ENCODE data around the gene PSEN2.

Gene PSEN2

DNA sequence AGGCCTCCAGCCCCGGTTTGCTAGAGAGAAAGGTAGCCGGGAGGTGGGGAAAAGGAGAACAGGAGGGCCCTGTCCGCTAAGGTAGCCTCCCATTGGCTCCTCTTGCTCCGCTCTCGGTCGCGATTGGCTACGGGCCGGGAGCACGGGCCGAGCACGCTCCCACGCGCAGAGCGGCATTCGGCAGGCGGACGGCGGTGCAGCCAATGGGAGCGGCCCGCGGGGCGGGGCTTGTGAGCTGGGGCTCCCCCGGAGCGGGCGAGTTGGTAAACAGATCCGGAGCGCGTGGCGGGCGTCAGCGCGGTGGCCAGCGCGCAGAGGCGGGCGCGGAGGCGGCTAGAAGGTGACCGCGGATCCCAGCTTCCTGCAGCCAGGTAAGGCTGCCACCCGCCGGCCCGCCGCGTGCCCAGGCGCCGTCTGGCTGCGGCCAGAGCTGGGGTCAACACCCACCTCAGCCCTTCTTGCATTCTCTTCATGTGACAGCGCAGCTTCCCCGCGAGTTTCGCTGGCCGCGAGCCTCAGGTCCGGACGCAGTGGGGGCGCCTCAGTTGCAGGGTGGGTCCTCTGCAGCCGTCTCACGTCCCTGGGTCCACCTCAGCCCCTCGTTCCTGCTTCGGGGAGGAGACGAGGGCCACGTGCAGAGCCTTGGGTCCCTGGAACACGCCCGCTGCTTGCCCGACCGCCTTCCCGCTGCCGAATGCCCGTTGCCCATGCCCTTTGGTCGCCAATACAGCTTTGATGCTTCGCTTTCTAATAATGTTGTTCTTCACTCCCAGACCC is 69.8 kb downstream of the PSEN2 start, which contains the start of gene COQ8A:
COQ8A (plus strand) TSS at position 266 of the 777 bp plus-strand sequence. CDS start 21,092 bp downstream, outside the sequence.
- Histone ChIP-seq H3K36me3 (ENCODE audit: control insufficient read depth in 4 of 4, insufficient read depth in 4 of 4, low read length in 3 of 4) (peaks cover 0 to 5% (median under 1%) of the 10 kb centered on the region in 4 experiments), H3K9me3 (ENCODE audit: control extremely low read depth in 1 of 5, control insufficient read depth in 4 of 5, insufficient read depth in 2 of 5, low read depth in 1 of 5, low read length in 4 of 5) (peaks cover 0 to 5% (median 3%) of the 10 kb centered on the region in 5 experiments), H3K27me3 (replicated peaks in 2 of 5; ENCODE audit: control insufficient read depth in 4 of 5, insufficient read depth in 5 of 5, low read length in 4 of 5) (no peaks in the 10 kb centered on the region), H3K4me1 (ENCODE audit: control extremely low read depth in 1 of 4, control insufficient read depth in 4 of 4, insufficient read depth in 4 of 4, low read length in 3 of 4) (peaks cover 14 to 79% (median 50%) of the 10 kb centered on the region in 4 experiments), H3K27ac (ENCODE audit: insufficient read depth in 1 of 2, low read depth in 1 of 2, low read length in 2 of 2, poor library complexity in 1 of 2, severe bottlenecking in 2 of 2) (peak within 1 kb of the TSS; percentile 91 to 96), H3K4me3 (ENCODE audit: control insufficient read depth in 1 of 7, extremely low read depth in 1 of 7, insufficient read depth in 4 of 7, low read depth in 2 of 7, low read length in 6 of 7) (peak within 1 kb of the TSS; percentile 68 to 86 (median 79))
- POLR2A ChIA-PET = interaction anchor here (0.5 to 1.5 kb wide), 2 partner anchors 56 to 753 kb away, joined by 3 to 6 read pairs; no protein-coding TSS in a partner anchor
- DNase-seq = peak; percentile 99 to 100 (median 99)
- CTCF ChIA-PET = interaction anchor here (1.2 kb wide), 1 partner anchor 14 kb away, joined by 3 read pairs; no protein-coding TSS in a partner anchor
- under 1% methylated on average over 66 of the region's 73 CpGs for WGBS (ENCODE audit: insufficient coverage)

DNA sequence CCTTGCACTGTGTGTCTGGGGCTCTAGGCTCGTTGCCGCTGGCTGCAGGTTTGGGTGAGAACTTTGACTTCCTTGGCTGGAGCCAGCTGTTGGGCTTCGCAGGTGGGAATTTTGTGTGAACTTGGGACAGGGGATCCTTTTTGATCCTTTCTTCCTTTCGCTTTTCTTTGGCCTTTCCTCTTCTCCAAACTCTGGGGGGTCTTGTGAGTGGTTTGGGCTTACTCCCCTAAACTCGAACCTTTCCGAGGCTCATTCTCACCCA is 70.3 kb downstream of the PSEN2 start:
- ChIA-PET POLR2A (no interaction called here), CTCF (interaction anchor here (1.2 kb wide), 1 partner anchor 14 kb away, joined by 3 read pairs; no protein-coding TSS in a partner anchor)
- WGBS (ENCODE audit: insufficient coverage) = 0% methylated on average over 3 of the region's 6 CpGs
- Histone ChIP-seq H3K27ac (ENCODE audit: insufficient read depth in 1 of 2, low read depth in 1 of 2, low read length in 2 of 2, poor library complexity in 1 of 2, severe bottlenecking in 2 of 2) (peak overlapping the region; percentile 52 to 96), H3K27me3 (replicated peaks in 2 of 5; ENCODE audit: control insufficient read depth in 4 of 5, insufficient read depth in 5 of 5, low read length in 4 of 5) (no peaks in the 10 kb centered on the region), H3K9me3 (ENCODE audit: control extremely low read depth in 1 of 5, control insufficient read depth in 4 of 5, insufficient read depth in 2 of 5, low read depth in 1 of 5, low read length in 4 of 5) (peaks cover 0 to under 1% (median 0%) of the 10 kb centered on the region in 5 experiments), H3K4me1 (ENCODE audit: control extremely low read depth in 1 of 4, control insufficient read depth in 4 of 4, insufficient read depth in 4 of 4, low read length in 3 of 4) (peaks cover 14 to 84% (median 50%) of the 10 kb centered on the region in 4 experiments), H3K36me3 (ENCODE audit: control insufficient read depth in 4 of 4, insufficient read depth in 4 of 4, low read length in 3 of 4) (peaks cover 0 to 5% (median 2%) of the 10 kb centered on the region in 4 experiments), H3K4me3 (ENCODE audit: control insufficient read depth in 1 of 7, extremely low read depth in 1 of 7, insufficient read depth in 4 of 7, low read depth in 2 of 7, low read length in 6 of 7) (peak overlapping the region; percentile 47 to 83 (median 72))
- no peak for DNase-seq

DNA sequence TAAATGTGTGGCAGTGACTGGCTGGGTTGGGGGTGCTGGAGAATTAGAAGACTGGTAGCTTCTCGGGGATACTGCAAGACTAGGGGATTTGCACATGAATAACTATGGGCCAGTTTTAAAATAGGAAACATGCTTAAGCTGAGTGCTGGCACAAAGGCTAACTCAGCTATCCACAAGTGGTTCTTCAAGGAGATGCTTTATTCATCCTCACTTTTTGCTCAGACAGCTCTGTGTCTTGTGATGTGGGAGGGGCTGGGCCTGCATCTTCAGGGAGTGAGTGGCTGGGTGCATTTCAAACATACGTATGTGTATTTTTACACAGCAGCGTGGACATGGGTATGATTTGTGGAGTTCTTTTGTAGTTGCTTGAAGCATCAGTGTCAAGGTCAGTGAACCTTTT is 72.0 kb downstream of the PSEN2 start:
- Histone ChIP-seq H3K4me3 (ENCODE audit: control insufficient read depth in 1 of 7, extremely low read depth in 1 of 7, insufficient read depth in 4 of 7, low read depth in 2 of 7, low read length in 6 of 7) (peak overlapping the region in 1 of 7 experiments; percentile 37), H3K9me3 (ENCODE audit: control extremely low read depth in 1 of 5, control insufficient read depth in 4 of 5, insufficient read depth in 2 of 5, low read depth in 1 of 5, low read length in 4 of 5) (no peaks in the 10 kb centered on the region), H3K27me3 (replicated peaks in 2 of 5; ENCODE audit: control insufficient read depth in 4 of 5, insufficient read depth in 5 of 5, low read length in 4 of 5) (no peaks in the 10 kb centered on the region), H3K36me3 (ENCODE audit: control insufficient read depth in 4 of 4, insufficient read depth in 4 of 4, low read length in 3 of 4) (peaks cover 0 to 5% (median 2%) of the 10 kb centered on the region in 4 experiments), H3K4me1 (ENCODE audit: control extremely low read depth in 1 of 4, control insufficient read depth in 4 of 4, insufficient read depth in 4 of 4, low read length in 3 of 4) (peaks cover 14 to 81% (median 50%) of the 10 kb centered on the region in 4 experiments), H3K27ac (ENCODE audit: insufficient read depth in 1 of 2, low read depth in 1 of 2, low read length in 2 of 2, poor library complexity in 1 of 2, severe bottlenecking in 2 of 2) (no peak overlapping the region)
- POLR2A ChIA-PET = no interaction called here
- no peak for DNase-seq
- CTCF ChIA-PET = interaction anchor here (1.3 to 1.4 kb wide), 2 partner anchors 30 to 309 kb away, joined by 3 read pairs; no protein-coding TSS in a partner anchor
- WGBS (ENCODE audit: insufficient coverage) = no CpG with 5 or more reads among the region's 3 CpGs

DNA sequence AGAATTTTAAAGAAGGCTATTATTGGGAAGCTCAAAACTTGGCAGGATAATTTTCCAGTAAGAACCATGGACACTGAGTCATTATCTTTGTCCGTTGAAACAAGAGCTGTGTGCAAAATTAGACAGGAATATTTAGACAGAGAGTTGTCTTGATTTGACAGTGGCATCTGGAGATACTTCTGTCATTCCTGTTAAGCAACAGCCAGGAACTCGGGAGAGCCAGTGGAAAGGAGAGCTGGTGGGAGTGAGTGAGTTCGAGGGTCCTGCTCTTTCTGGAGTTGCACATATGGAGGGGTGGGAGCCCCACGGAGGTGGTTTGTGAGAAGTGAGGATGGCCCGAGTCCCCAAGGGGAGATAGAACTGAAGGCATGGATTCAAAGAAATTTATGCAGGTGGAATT is 72.7 kb downstream of the PSEN2 start:
- peaks cover 10 to 73% (median 44%) of the 10 kb centered on the region in 4 experiments for H3K4me1 ChIP-seq (ENCODE audit: control extremely low read depth in 1 of 4, control insufficient read depth in 4 of 4, insufficient read depth in 4 of 4, low read length in 3 of 4)
- CTCF ChIA-PET = interaction anchor here (1.3 to 1.4 kb wide), 2 partner anchors 31 to 310 kb away, joined by 3 read pairs; no protein-coding TSS in a partner anchor
- H3K27ac ChIP-seq (ENCODE audit: insufficient read depth in 1 of 2, low read depth in 1 of 2, low read length in 2 of 2, poor library complexity in 1 of 2, severe bottlenecking in 2 of 2) = peak overlapping the region in 1 of 2 experiments; percentile 43
- H3K4me3 ChIP-seq (ENCODE audit: control insufficient read depth in 1 of 7, extremely low read depth in 1 of 7, insufficient read depth in 4 of 7, low read depth in 2 of 7, low read length in 6 of 7) = peak overlapping the region in 1 of 7 experiments; percentile 13
- POLR2A ChIA-PET = no interaction called here
- peaks cover 0 to 5% (median 2%) of the 10 kb centered on the region in 4 experiments for H3K36me3 ChIP-seq (ENCODE audit: control insufficient read depth in 4 of 4, insufficient read depth in 4 of 4, low read length in 3 of 4)
- no peak for DNase-seq
- WGBS (ENCODE audit: insufficient coverage) = 94% methylated on average over 5 of the region's 5 CpGs
- peaks cover 0 to 2% (median 0%) of the 10 kb centered on the region in 5 experiments for H3K9me3 ChIP-seq (ENCODE audit: control extremely low read depth in 1 of 5, control insufficient read depth in 4 of 5, insufficient read depth in 2 of 5, low read depth in 1 of 5, low read length in 4 of 5)
- H3K27me3 ChIP-seq (replicated peaks in 2 of 5; ENCODE audit: control insufficient read depth in 4 of 5, insufficient read depth in 5 of 5, low read length in 4 of 5) = no peaks in the 10 kb centered on the region

DNA sequence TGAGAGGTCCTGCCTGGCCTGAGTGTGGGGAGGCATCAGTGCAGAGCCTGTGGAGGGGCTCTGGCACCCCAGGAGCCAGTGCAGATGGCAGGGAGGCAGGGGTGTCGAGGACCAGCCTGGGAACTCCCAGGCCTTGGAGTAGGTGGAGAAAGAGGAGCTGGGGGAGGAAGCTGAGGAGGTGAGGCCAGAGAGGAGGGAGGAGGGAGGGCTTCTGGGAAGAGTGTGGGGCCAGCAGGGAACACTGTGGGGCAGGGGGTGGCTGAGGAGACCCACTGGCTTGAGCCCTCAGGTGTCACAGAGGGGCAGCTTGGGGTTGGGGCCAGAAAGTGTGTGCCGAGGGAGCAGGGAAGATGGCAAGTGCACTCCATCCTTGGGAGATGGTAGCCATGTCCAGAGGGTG is 73.5 kb downstream of the PSEN2 start:
- ChIA-PET POLR2A (no interaction called here), CTCF (interaction anchor here (1.4 kb wide), 1 partner anchor 31 kb away, joined by 3 read pairs; no protein-coding TSS in a partner anchor)
- no peak for DNase-seq
- Histone ChIP-seq H3K27ac (ENCODE audit: insufficient read depth in 1 of 2, low read depth in 1 of 2, low read length in 2 of 2, poor library complexity in 1 of 2, severe bottlenecking in 2 of 2) (peak overlapping the region in 1 of 2 experiments; percentile 43), H3K27me3 (replicated peaks in 2 of 5; ENCODE audit: control insufficient read depth in 4 of 5, insufficient read depth in 5 of 5, low read length in 4 of 5) (no peaks in the 10 kb centered on the region), H3K36me3 (ENCODE audit: control insufficient read depth in 4 of 4, insufficient read depth in 4 of 4, low read length in 3 of 4) (peaks cover 0 to 9% (median 4%) of the 10 kb centered on the region in 4 experiments), H3K4me1 (ENCODE audit: control extremely low read depth in 1 of 4, control insufficient read depth in 4 of 4, insufficient read depth in 4 of 4, low read length in 3 of 4) (peaks cover 2 to 65% (median 38%) of the 10 kb centered on the region in 4 experiments), H3K4me3 (ENCODE audit: control insufficient read depth in 1 of 7, extremely low read depth in 1 of 7, insufficient read depth in 4 of 7, low read depth in 2 of 7, low read length in 6 of 7) (no peak overlapping the region), H3K9me3 (ENCODE audit: control extremely low read depth in 1 of 5, control insufficient read depth in 4 of 5, insufficient read depth in 2 of 5, low read depth in 1 of 5, low read length in 4 of 5) (peaks cover 0 to 2% (median 0%) of the 10 kb centered on the region in 5 experiments)
- WGBS (ENCODE audit: insufficient coverage) = 94% methylated on average over 2 of the region's 2 CpGs

DNA sequence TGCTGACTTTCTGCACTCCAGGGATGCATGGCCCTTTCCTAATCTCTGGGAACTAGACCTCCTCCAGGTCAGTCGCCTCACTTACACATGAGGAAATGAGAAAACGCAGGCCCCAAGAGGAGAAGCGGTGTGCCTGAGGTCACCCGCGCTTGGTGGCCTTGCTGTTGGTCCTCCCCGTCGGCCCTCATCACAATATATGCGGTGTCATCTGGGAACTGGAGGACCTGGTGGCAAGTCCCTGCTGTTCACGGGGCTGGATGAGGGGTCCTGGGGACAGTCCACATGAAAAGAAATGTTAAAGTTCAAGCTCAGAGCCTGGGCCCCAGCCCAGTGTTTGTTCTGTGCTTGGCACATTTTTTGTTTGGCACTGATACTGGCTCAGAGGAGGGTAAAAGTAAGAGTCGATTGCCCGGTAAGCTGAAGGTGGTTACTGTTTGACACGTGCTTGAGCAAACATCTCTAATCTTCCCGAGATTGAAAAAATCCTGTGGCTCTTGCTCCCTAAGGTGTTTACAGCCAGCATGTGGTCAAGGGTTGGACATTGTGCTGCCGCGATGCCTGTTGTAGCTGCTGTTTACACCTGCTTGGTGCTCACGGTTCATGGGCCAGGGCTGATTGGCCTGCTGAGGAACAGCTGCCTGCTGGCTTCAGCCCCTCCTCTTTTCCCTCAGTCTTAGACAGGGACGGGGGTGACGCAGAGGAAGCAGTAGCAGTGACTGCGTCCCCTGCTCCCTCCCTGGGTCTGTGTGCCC is 74.9 kb downstream of the PSEN2 start:
- WGBS (ENCODE audit: insufficient coverage) = 77% methylated on average over 16 of the region's 19 CpGs
- Histone ChIP-seq H3K36me3 (ENCODE audit: control insufficient read depth in 4 of 4, insufficient read depth in 4 of 4, low read length in 3 of 4) (peaks cover 0 to 12% (median 4%) of the 10 kb centered on the region in 4 experiments), H3K27me3 (replicated peaks in 2 of 5; ENCODE audit: control insufficient read depth in 4 of 5, insufficient read depth in 5 of 5, low read length in 4 of 5) (no peaks in the 10 kb centered on the region), H3K4me1 (ENCODE audit: control extremely low read depth in 1 of 4, control insufficient read depth in 4 of 4, insufficient read depth in 4 of 4, low read length in 3 of 4) (peaks cover 0 to 57% (median 31%) of the 10 kb centered on the region in 4 experiments), H3K27ac (ENCODE audit: insufficient read depth in 1 of 2, low read depth in 1 of 2, low read length in 2 of 2, poor library complexity in 1 of 2, severe bottlenecking in 2 of 2) (peak overlapping the region in 1 of 2 experiments; percentile 50), H3K9me3 (ENCODE audit: control extremely low read depth in 1 of 5, control insufficient read depth in 4 of 5, insufficient read depth in 2 of 5, low read depth in 1 of 5, low read length in 4 of 5) (peaks cover 0 to 2% (median 0%) of the 10 kb centered on the region in 5 experiments), H3K4me3 (ENCODE audit: control insufficient read depth in 1 of 7, extremely low read depth in 1 of 7, insufficient read depth in 4 of 7, low read depth in 2 of 7, low read length in 6 of 7) (no peak overlapping the region)
- POLR2A ChIA-PET = no interaction called here
- CTCF ChIA-PET = no interaction called here
- DNase-seq = no peak

Data from common myeloid progenitor, CD34-positive (primary cell).